HG03060 (cell line): ENCODE measurements around the gene RPS6KA2.
"Not testable (repeated sequence)": the region's sequence is repeated elsewhere in the genome, so short reads cannot be mapped to it uniquely, and the experiment has no call there.

ENCODE experiments used
- ATAC-seq: cut with Tn5 transposase; IDR thresholded peaks from one replicate; pipeline ENCODE4 v1.9.1; 2021; ENCODE audit warnings: low read depth, moderate number of reproducible peaks; ENCODE audit not compliant: unreplicated experiment

The RPS6KA2 gene

DNA sequence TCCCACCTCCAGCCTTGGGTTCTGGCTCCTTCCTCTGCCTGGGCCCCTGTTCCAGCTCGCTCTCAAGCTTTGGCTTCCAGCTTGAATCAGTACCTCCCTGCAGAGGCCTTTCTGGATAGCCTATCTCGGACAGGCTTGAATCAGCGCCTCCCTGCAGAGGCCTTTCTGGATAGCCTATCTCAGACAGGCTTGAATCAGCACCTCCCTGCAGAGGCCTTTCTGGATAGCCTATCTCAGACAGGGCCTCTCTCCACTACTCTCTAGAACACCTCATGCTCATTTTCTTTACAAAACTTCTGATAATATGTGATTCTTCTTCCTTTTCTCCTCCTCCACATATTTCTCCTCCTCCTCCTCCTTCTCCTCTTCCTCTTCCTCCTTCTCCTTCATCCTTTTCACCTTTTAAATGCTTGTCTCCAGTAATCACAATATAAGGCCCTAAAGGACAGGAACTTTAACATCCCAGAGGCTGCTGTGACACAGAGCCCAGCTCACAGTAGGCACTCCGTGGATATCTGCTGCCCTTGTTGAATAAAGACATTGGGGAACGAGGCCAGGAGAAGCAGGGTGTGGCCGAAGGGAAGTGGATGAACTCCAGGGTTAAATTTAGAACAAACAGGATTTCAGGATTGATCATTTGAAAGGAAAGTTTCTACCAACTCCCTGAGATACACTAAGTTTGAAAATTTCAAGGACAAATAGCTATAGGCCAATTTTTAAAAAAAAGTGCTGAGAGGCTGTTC, 9.3 kb upstream of the RPS6KA2 start:
- no peak for ATAC-seq

DNA sequence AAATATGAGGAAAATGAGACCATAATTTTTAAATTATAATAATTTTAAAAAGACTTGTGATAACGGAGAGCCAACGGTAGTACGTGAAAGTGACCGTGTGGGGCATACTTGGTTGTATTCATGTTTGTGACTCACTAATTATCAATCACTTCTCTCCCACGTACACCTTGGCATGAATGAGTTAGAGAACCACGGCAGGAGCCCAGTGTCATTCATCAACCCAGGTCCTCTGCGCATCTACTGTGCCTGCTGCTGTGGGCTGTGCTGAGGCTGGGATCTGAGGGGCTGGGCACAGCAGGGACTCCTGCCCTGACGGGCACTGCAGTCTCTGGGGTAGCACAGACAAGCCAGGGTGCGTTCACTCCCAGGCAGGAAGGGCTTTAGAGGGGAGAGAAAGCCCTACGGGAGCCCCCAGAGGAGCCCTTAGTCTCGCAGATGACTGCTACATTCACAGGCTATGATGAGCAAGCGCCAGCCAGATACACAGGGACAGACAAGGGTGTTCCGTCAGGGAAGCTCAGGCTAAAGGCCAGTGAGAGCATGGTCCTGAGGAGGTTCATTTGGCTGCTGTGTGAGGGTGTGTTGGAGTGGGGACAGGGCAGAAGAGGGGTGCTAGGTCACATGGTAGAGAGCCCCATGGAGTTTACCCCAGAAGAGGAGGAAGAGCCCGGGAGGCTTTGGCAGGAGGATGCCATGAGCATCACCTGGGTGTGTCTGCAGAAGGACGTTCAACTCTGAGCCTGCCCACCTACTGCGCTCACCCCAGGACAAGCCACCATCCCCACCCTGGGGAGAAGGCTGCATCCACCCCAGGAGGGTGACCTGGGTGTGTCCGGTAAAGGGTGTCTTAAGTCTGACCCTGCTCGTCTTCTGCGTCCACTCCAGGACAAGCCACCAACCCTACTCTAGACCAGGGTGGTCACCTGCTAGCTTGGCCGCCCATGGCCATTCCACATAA, 8.2 kb upstream of the RPS6KA2 start:
- no peak for ATAC-seq

DNA sequence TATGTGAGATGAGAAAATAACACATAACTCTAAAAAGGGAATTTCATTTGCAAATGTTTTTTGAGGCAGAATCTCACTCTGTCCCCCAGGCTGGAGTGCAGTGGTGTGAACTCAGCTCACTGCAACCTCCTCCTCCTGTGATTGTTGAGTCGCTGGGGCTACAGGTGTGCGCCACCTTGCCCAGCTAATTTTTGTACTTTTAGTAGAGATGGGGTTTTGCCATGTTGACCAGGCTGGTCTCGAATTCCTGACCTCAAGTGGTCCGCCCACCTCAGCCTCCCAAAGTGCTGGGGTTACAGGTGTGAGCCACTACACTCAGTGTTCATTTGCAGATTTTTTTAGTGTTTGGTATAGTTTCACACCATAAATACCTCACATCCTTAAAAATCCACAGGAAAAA, 7.5 kb upstream of the RPS6KA2 start:
- ATAC-seq = not testable (repeated sequence)

DNA sequence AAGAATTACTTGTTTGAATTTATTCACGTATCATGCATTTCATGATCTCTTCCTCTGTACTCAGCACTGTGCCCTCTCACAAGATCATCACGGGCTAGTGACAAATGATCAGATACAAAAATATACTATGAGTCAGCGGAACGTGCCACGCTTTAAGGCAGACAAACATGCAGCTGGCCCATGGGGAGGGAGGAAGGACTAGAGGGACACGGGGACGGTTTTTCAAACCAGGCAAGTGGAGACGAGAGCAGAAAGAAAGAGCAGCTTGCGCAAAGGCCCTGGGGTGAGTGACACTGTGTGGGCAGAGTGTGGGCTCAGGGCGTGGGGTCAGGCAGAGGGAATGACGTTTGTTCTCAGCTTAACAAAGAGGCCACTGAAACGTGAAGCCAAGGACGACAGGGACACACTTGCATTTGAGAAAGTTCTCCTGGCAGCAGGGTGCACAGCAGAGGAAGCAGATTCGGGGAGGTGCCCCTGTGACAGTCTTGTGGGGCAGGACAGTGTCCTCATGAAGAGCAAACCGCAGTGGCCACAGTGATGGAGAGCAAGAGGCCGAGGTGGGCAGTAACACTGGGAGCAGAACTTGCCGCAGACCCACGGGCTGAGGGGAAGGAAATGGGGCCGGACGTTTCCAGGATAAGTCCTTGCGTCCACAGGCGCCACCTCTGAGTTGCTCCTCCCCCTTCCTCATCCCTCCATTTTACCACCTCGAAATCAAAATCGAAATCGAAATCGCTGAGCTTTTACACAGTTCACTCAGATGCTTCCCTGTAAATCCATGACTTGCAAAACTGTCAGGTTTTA, 6.9 kb upstream of the RPS6KA2 start:
- no peak for ATAC-seq

DNA sequence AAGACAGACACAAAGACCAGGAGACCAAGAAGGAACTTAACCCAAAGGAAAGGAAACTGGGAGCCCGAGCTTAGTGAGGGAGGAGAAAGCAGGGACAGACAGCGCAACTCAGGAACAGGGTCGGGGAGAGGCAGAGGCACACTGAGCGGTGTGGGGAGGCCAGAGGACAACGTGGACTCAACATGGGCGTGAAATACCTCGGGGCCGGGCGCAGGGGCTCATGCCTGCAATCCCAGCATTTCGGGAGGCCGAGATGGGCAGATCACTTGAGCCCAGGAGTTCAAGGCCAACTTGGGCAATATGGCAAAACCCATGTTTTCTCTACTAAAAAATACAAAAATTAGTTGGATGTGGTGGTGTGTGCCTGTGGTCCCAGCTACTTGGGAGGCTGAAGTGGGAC, 5.7 kb upstream of the RPS6KA2 start:
- ATAC-seq = no peak

GRCh38 chr6:166630462-166630861, 3.4 kb upstream of the RPS6KA2 start:
- no peak for ATAC-seq

DNA sequence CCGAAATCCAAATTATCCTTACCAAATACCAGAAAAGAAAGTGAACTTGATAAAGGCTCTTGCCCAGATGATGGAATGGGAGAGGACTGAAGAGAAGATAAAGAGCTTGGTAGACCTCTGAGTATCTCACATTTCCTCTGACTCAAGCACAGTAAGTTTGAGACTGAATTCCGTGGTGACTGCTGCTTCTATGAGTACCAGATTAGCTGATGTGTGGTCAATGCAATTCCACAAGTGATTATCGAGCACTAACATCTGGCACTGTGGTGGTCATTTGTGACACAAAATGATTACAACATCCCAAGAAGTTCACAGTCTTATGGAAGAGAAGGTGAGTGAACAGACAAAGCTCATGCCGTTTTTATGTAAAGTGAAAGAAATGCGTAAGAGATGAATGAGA, 2.6 kb upstream of the RPS6KA2 start:
- ATAC-seq = no peak

DNA sequence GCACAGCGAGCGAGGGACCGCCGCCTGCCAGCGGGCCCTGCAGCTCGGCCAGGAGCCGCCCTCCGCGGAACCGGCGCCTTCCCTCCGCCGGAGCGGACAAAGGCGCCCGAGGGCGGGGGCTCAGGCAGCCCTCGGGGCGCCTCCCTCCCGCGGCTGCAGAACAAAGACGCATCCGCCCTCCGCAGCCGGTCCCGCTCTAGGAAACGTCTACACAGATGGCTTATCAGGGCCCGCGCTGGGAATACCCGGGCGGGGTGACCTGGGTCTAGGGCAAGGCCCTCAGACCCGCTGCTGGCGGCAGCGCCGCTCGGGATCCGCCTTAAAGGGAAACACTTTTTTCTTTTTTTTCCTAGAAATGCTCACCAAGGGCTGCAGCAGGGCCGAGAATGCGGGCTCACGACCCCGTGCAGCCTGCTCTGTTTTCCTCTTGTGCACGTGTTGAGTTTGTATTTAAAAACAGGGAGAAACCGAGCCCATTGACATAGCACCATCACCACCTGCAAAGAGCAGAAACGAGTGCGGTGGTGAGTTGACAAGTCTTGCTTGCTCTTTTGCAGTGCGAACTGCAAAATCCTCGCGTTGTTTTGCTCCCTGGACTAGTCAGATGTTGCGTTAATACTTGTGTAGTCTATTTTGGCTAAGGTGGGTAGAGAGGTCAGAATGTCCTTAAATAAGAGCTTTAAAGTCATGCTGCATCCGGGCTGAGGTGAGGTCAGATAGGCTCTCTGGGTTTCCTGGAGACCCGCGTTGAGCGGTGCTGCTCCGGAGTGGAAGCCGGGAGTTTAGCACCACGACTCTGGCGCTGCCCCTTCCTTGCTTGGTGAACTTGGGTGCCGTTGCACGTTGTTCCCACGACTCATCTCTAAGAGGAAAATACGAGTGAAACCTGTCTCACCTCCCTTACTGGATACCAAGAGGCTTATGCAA, 1.1 kb upstream of the RPS6KA2 start:
- ATAC-seq = peak; percentile 11

DNA sequence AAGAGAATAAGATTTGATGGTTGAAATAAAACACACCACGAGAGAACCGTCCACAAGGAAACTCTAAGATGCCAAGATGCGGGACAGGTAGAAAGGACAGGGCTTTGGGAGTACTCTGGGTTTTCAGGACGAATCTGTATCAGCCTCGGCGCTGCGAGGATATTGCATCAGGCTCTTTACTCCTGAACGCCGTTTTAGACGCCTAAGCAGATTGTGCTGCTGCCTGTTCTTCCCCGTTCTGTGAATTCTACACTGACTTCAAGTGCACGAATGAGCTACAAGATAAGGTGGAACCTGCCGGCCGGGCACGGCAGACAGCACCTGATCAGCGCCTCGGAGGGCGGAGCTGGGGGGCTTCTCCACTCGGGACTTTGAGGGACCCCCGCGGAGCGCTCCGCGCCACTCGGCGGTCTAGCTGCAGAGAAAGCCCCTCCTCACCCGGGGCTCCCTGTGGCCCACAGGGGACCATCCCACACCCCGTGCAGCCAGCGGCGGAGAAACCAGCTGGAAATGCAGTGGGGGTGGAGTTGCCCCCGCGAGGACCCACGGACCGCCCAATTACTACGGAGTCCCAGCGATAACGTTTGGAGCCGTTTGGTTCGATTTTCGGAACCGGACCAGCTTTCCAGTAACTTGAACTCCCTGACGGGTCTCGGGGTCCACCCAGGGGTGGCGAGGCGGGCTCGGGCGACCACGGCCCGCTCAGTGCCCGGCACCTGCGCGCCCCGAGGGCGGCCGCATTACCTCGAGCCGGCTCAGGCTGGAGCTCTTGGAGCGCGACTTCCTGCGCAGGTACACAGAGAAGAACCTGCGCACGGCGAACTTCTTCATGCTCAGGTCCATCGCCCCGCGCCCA, 646 bp downstream of the RPS6KA2 start:
- ATAC-seq = no peak

DNA sequence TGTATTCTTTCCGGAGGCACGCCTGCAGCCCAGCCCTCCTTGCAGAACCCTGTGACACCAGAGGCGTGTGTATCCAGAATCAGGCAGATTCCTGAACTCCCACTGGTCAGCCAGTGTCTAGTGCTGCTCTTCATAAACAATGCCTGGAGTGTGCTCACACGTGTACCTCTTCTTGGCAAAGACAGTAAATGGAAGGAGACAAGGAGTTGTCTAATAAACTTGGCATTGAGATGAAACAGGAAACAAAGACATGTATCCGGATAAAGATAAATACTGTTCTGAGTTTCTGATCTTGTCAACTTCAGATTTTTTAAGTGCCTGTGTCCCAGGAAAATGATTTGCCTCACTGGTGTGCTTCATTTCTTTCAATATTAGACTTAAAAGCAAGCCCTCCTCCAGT, 1.7 kb downstream of the RPS6KA2 start:
- no peak for ATAC-seq

GRCh38 chr6:166624275-166624674, 2.8 kb downstream of the RPS6KA2 start:
- no peak for ATAC-seq

DNA sequence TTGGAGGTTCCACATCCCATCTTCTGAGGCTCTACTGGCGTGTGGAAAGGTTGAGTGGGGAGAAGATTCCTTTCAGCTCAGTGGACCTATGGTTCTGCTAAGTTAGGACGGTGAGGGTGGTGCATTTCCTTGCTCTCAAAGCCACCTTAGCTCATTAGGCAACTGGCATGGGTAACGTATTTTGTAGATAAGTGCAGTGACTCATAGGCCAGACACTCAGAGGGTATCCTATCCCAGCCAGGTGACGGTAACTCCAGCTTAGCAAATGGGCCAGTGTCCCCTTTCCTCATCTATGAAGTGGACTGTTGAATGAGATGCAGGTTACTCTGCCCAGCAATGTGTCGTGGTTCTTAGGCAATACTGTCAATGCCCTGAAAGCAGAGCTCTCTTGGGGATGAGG, 3.7 kb downstream of the RPS6KA2 start:
- no peak for ATAC-seq

- no peak for ATAC-seq
Observed at GRCh38 chr6:166621114-166621540, 5.9 kb downstream of the RPS6KA2 start.

DNA sequence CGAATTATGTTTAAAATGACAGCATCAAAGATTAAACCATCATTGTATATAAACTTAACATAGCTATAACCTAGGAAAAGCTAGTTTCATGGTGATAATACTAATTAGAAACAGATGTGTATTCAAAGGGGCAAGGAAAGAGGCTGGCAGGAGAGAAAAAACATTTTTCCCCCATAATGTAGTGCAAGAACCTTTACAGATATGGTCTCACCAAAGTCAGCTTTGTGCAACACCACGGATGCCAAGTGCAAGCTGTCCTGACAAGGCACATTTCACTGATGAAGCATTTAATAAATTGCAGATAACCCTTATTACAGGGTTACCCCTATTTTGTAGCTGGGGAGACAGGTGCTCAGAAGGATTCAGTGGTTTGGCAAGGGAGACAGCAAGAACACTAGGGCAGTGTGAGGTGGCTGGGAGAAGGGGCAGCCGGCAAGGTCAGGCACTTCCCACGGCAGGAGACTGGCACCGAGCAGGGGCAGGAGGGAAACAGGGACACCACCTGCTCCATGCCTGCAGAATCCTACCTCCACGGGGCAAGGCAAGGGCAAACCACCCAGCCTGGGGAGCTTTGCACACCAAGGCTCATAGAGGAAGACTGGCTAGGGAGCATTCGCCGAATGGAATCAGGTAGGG, 6.5 kb downstream of the RPS6KA2 start:
- no peak for ATAC-seq

DNA sequence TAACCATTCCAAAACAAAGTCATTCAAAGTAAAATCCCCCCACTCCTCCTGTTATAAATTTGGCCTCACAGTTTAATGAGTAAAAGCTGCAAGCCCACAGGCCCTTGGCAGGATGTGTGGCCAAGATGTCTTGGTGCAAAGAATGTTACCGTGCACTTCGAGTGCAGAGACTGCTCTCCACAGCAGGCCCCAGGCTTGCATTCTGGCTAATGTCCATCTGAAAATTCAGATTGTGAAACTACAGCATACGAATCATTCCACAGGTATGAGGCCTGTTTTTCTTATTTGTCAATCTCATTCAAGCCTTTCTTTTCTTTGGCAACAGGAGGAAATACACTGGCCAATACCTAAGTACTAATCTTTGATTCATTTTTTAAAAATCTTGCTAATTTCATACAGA, 7.1 kb downstream of the RPS6KA2 start:
- no peak for ATAC-seq

- no peak for ATAC-seq
Observed at GRCh38 chr6:166618866-166619761, 7.9 kb downstream of the RPS6KA2 start.

DNA sequence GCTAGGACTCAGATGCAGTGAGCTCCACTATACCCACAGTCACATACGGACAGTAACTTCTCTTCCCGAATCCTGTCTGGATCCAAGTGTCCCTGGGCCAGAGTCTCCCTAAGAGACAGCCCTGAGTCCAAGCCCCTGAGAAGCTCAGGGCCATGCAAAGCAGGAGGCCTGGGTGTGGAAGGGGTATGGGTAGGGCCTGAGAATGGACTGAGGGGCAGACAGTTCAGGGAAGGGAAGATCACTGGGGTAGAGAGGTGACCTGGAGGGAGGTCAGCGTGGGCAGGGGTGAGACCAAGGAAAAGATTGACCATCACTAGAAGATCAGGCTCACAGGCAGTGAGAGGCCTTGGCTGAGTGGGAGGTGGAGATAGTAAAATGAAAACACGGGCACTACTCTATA, 8.8 kb downstream of the RPS6KA2 start:
- no peak for ATAC-seq
